H9 (cell line): ENCODE measurements around the gene OR10H3. TPM values are rescaled to one million over a fixed set of nuclear protein-coding genes. Genes with fewer than 3 reads are reported as not detected.

Experiments
- DNase-seq: peaks from one replicate; pipeline ENCODE4 v3.0.0-alpha.2; 2017
- H2AFZ ChIP-seq: one replicate; pipeline ENCODE4 v1.6.1; 2013; ENCODE audit warnings: mild to moderate bottlenecking, low read length, control low read depth, moderate library complexity
- H2AK5ac ChIP-seq: 2 replicates; pipeline ENCODE4 v1.6.1; 2013; ENCODE audit warnings: low read length, control low read depth, mixed read lengths; ENCODE audit not compliant: insufficient read length
- H2BK120ac ChIP-seq: one replicate; pipeline ENCODE4 v1.6.1; 2013; ENCODE audit warnings: low read depth, mild to moderate bottlenecking, low read length, control low read depth, inconsistent platforms; ENCODE audit not compliant: poor library complexity, severe bottlenecking
- H2BK12ac ChIP-seq: 2 replicates; pipeline ENCODE4 v1.6.1; 2013; ENCODE audit warnings: low read length, control low read depth, mixed read lengths, low read depth; ENCODE audit not compliant: insufficient read length
- H2BK15ac ChIP-seq: 2 replicates; pipeline ENCODE4 v1.6.1; 2013; ENCODE audit warnings: low read depth, low read length, control low read depth
- H2BK20ac ChIP-seq: one replicate; pipeline ENCODE4 v1.6.1; 2013; ENCODE audit warnings: low read depth, mild to moderate bottlenecking, low read length, control low read depth, inconsistent platforms; ENCODE audit not compliant: poor library complexity, severe bottlenecking
- H2BK5ac ChIP-seq: 2 replicates; pipeline ENCODE4 v1.6.1; 2013; ENCODE audit warnings: low read length, control low read depth, mixed read lengths; ENCODE audit not compliant: insufficient read length
- H3K14ac ChIP-seq: 2 replicates; pipeline ENCODE4 v1.6.1; 2013; ENCODE audit warnings: low read length, control low read depth; ENCODE audit not compliant: insufficient read depth
- H3K18ac ChIP-seq: 2 replicates; pipeline ENCODE4 v1.6.1; 2013; ENCODE audit warnings: low read depth, mild to moderate bottlenecking, mixed read lengths, low read length, control low read depth; ENCODE audit not compliant: insufficient read length
- H3K23ac ChIP-seq: 2 replicates; pipeline ENCODE4 v1.6.1; 2013; ENCODE audit warnings: low read length, control low read depth, mixed read lengths, low read depth; ENCODE audit not compliant: insufficient read length
- H3K23me2 ChIP-seq: 2 replicates; pipeline ENCODE4 v1.6.1; 2013; ENCODE audit warnings: low read depth, mild to moderate bottlenecking, mixed read lengths, low read length, control low read depth; ENCODE audit not compliant: insufficient read length, poor library complexity, severe bottlenecking
- H3K27ac ChIP-seq: 2 replicates; pipeline ENCODE4 v1.5.1; 2013; ENCODE audit warnings: low read length, control low read depth, mixed read lengths, low read depth; ENCODE audit not compliant: insufficient read length
- H3K27me3 ChIP-seq: 2 replicates; pipeline ENCODE4 v1.6.1; 2013; ENCODE audit warnings: low read length, control low read depth, inconsistent platforms; ENCODE audit not compliant: insufficient read depth
- H3K4ac ChIP-seq: 2 replicates; pipeline ENCODE4 v1.6.1; 2013; ENCODE audit warnings: low read depth, mild to moderate bottlenecking, control low read depth, inconsistent platforms, low read length, moderate library complexity
- H3K4me1 ChIP-seq: 2 replicates; pipeline ENCODE4 v1.6.1; 2013; ENCODE audit warnings: low read length, control low read depth, inconsistent platforms; ENCODE audit not compliant: insufficient read depth
- H3K4me2 ChIP-seq: 2 replicates; pipeline ENCODE4 v1.6.1; 2013; ENCODE audit warnings: low read length, control low read depth, mixed read lengths; ENCODE audit not compliant: insufficient read length, insufficient read depth
- H3K56ac ChIP-seq: 2 replicates; pipeline ENCODE4 v1.6.1; 2013; ENCODE audit warnings: low read depth, mild to moderate bottlenecking, mixed read lengths, low read length, control low read depth; ENCODE audit not compliant: insufficient read length
- H3K79me1 ChIP-seq: 2 replicates; pipeline ENCODE4 v1.6.1; 2013; ENCODE audit warnings: low read depth, mild to moderate bottlenecking, moderate library complexity, low read length, control low read depth, inconsistent platforms; ENCODE audit not compliant: insufficient read depth, poor library complexity, severe bottlenecking
- H3K79me2 ChIP-seq: 2 replicates; pipeline ENCODE4 v1.6.1; 2013; ENCODE audit warnings: low read length, control low read depth, inconsistent platforms; ENCODE audit not compliant: insufficient read depth
- H3K9ac ChIP-seq: 2 replicates; pipeline ENCODE4 v1.6.1; 2013; ENCODE audit warnings: low read length, control low read depth, mixed read lengths; ENCODE audit not compliant: insufficient read length; ENCODE audit errors: extremely low read depth
- H3K9me3 ChIP-seq: one replicate; pipeline ENCODE4 v1.6.1; 2013; ENCODE audit warnings: low read depth, low read length, inconsistent platforms; ENCODE audit not compliant: control insufficient read depth
- H3T11ph ChIP-seq: one replicate; pipeline ENCODE4 v1.6.1; 2013; ENCODE audit warnings: mild to moderate bottlenecking, low read length, control low read depth, inconsistent platforms
- H4K20me1 ChIP-seq: one replicate; pipeline ENCODE4 v1.6.1; 2013; ENCODE audit not compliant: control insufficient read depth, insufficient read length, insufficient read depth
- H4K5ac ChIP-seq: 2 replicates; pipeline ENCODE4 v1.6.1; 2013; ENCODE audit warnings: low read depth, mild to moderate bottlenecking, mixed read lengths, low read length, control low read depth; ENCODE audit not compliant: insufficient read length
- H4K8ac ChIP-seq: replicated peaks from 2 replicates; pipeline ENCODE4 v1.6.1; 2013; ENCODE audit warnings: low read length, control low read depth, mixed read lengths, low read depth; ENCODE audit not compliant: insufficient read length
- H4K91ac ChIP-seq: 2 replicates; pipeline ENCODE4 v1.6.1; 2013; ENCODE audit warnings: low read depth, mild to moderate bottlenecking, moderate library complexity, mixed read lengths, low read length, control low read depth; ENCODE audit not compliant: insufficient read length
- H3K27ac Mint-ChIP-seq, 3 experiments: 2 replicates in 2 of 3; 3 replicates in 1 of 3; pipeline ENCODE4 v1.8.0; 2020 to 2021; ENCODE audit warnings: mixed read lengths in 3 of 3, mild to moderate bottlenecking in 1 of 3, moderate library complexity in 1 of 3
- H3K27me3 Mint-ChIP-seq: 2 replicates; pipeline ENCODE4 v1.8.0; 2021; ENCODE audit warnings: low read depth, mild to moderate bottlenecking, moderate library complexity, mixed read lengths
- H3K36me3 Mint-ChIP-seq, 3 experiments: 2 replicates in 2 of 3; 3 replicates in 1 of 3; pipeline ENCODE4 v1.8.0; 2020 to 2021; ENCODE audit warnings: low read depth in 3 of 3, mixed read lengths in 3 of 3; ENCODE audit not compliant: insufficient read depth in 1 of 3
- H3K4me1 Mint-ChIP-seq, 2 experiments: 2 replicates each; pipeline ENCODE4 v1.8.0; 2020; ENCODE audit warnings: mixed read lengths in 2 of 2
- H3K4me3 Mint-ChIP-seq, 2 experiments: 2 replicates in 1 of 2; 3 replicates in 1 of 2; pipeline ENCODE4 v1.8.0; 2020 to 2021; ENCODE audit warnings: mild to moderate bottlenecking in 2 of 2, mixed read lengths in 2 of 2, moderate library complexity in 1 of 2
- H3K9me3 Mint-ChIP-seq, 2 experiments: 2 replicates in 1 of 2; 3 replicates in 1 of 2; pipeline ENCODE4 v1.8.0; 2020; ENCODE audit warnings: mild to moderate bottlenecking in 2 of 2, mixed read lengths in 2 of 2, moderate library complexity in 1 of 2
- WGBS: extraction: QIAGEN DNeasy Blood & Tissue Kit; methylation state at CpG from one replicate; pipeline ENCODE4 v1.1.7; 2013; ENCODE audit warnings: missing lambda C conversion rate, low lambda C conversion rate, mixed read lengths; ENCODE audit not compliant: insufficient read length; ENCODE audit errors: extremely low coverage; 5-methylcytosine and 5-hydroxymethylcytosine counted together
- total RNA-seq: library from RNA; stranded (reverse); gene quantifications from 2 replicates; pipeline ENCODE4 v1.2.1, GENCODE V29; 2021
- TF ChIP-seq, protein P1 (sequence below): fragments of 200-600 bp; sonication (generic); conservative IDR thresholded peaks from 3 replicates; pipeline ENCODE4 v1.8.0; 2021; ENCODE audit warnings: antibody characterized with exemption, mild to moderate bottlenecking

Gene OR10H3
- total RNA-seq, 1 experiment from 2014 or later: not detected

DNA sequence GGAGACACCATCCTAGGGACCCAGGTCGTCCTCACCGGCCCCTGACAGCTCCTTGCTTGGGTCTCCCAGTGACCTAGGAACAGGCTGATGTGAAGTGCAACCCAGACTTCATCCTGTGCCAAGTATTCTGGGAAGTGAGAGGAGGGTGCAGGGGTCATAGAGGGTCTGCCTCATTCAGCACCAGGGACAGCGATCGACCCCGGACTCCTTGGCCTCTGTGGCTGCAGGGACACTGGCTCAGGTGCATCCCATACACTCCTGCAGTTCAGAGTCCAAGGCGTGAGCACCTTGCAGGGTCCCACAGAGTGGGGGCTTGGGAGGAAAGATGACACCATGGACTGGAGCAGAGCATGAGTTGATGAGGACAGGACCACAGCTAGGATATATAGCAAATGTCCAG lies 20.0 kb upstream of the OR10H3 start:
- H3K36me3 Mint-ChIP-seq: peaks cover 9 to 24% (median 10%) of the 10 kb centered on the region in 3 experiments; a peak in 6 of 7 replicates
- H2AK5ac ChIP-seq: no peak overlapping the region
- H3K4me3 Mint-ChIP-seq: no peak overlapping the region
- no peak overlapping the region for H4K5ac ChIP-seq
- H3K79me1 ChIP-seq: no peaks in the 10 kb centered on the region
- H2BK20ac ChIP-seq: no peak overlapping the region
- H3T11ph ChIP-seq: no peak overlapping the region
- no peak overlapping the region for H2BK15ac ChIP-seq
- no peak overlapping the region for H3K27ac ChIP-seq
- H3K79me2 ChIP-seq: no peaks in the 10 kb centered on the region
- no peaks in the 10 kb centered on the region for H3K4me1 ChIP-seq
- no peaks in the 10 kb centered on the region for H4K20me1 ChIP-seq
- H4K8ac ChIP-seq: no peak overlapping the region
- H3K27ac Mint-ChIP-seq: no peak overlapping the region
- no peak overlapping the region for H2BK12ac ChIP-seq
- no peak overlapping the region for H2BK120ac ChIP-seq
- H3K4me2 ChIP-seq: no peak overlapping the region
- H3K9me3 ChIP-seq: peaks cover 82% of the 10 kb centered on the region
- no peaks in the 10 kb centered on the region for H3K23me2 ChIP-seq
- no peak overlapping the region for H3K4ac ChIP-seq
- TF ChIP-seq, protein P1, sequence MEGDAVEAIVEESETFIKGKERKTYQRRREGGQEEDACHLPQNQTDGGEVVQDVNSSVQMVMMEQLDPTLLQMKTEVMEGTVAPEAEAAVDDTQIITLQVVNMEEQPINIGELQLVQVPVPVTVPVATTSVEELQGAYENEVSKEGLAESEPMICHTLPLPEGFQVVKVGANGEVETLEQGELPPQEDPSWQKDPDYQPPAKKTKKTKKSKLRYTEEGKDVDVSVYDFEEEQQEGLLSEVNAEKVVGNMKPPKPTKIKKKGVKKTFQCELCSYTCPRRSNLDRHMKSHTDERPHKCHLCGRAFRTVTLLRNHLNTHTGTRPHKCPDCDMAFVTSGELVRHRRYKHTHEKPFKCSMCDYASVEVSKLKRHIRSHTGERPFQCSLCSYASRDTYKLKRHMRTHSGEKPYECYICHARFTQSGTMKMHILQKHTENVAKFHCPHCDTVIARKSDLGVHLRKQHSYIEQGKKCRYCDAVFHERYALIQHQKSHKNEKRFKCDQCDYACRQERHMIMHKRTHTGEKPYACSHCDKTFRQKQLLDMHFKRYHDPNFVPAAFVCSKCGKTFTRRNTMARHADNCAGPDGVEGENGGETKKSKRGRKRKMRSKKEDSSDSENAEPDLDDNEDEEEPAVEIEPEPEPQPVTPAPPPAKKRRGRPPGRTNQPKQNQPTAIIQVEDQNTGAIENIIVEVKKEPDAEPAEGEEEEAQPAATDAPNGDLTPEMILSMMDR: no peak
- H3K14ac ChIP-seq: no peak overlapping the region
- no peak overlapping the region for H3K9ac ChIP-seq
- no peak overlapping the region for H2BK5ac ChIP-seq
- peaks cover 3% of the 10 kb centered on the region for H3K27me3 Mint-ChIP-seq
- no peak overlapping the region for H2AFZ ChIP-seq
- H4K91ac ChIP-seq: no peak overlapping the region
- H3K56ac ChIP-seq: no peak overlapping the region
- no peaks in the 10 kb centered on the region for H3K27me3 ChIP-seq
- no peaks in the 10 kb centered on the region for H3K4me1 Mint-ChIP-seq
- H3K23ac ChIP-seq: no peak overlapping the region
- no CpG with 5 or more reads among the region's 6 CpGs for WGBS
- DNase-seq: no peak
- H3K18ac ChIP-seq: no peak overlapping the region
- peaks cover 89% of the 10 kb centered on the region in 2 experiments for H3K9me3 Mint-ChIP-seq
